ENCODE results near the gene BDKRB2.

Gene BDKRB2

DNA sequence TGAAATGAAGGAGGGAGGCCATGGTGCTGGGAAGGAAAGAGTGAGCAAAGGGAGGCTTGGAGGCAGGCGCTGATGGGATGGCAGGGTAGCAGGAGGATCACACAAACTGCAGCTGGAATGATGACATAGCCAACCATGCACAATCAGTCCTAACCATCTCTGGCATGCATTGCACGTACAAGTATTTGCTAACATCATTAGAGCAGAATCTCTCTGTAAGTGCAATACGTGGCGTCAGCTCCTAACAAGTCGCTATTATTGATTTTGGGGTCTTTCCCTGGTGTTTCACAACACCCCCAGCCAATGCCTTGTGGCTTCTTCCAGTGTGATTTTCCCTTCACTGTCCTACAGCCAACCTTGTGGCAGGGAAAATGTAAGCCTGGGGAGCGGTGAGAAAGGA lies 69.9 kb downstream of the BDKRB2 start:
- DNase-seq: no peak

DNA sequence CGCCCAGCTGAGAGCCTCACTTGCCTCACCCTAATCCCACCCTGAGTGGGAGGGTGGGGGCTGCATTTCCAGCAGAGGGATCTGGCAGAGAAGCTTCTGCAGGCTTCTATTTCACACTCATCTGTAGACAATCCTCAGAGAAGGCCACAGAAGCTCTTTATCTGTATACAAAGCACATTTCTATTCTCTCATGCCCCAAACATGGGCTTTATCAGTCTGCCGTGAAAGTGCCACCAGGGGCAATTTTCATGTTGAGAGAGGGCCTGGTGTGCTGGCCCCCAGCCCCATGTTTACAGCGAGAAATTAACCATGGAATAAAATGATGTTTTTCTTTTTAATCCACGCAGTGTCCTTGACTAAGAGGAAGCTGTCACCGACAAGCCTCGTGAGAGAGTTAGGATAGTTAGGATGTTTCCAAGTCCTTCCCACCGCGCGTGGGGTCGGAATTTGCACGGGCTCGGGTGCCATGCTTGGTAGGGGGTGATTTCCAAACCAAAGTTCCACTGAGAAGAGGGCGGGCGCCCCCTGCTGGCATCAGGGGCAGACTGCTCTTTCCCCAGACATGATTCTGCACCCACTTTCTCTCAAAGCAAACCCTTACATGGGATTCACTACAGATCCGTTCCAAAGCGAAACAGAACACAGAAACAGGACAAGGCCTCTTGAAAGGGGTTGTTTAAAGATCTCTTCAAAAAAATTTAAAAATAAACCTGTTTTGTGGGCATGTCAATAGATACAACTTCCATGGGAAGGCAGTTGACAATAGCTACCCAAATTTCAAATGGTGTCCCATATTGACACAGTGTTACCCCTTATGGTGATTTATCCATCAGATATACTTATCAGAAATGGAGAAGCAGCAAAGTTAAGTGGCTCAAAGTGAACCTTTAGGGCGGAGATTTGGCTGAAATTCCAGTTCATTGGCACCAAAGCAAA lies 70.8 kb downstream of the BDKRB2 start:
- peak; percentile 25 for DNase-seq

DNA sequence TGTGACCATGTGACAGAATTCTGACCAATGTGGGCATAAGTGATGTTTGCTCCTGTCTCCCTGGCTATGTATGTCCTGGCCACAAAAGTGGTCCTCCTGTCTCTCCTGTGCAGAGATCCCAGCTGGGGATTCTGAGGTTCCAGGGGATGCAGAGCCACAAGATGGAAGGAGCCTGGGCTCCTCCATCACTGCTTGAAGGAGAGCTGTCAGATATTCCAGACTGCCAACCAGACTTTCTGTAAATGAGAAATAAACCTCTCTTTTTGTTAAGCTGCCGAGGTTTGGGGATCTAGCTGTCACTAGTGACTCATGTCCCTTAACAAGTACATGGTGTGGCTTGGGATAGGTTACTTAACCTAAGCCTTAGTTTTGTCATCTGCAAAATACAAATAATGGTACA lies 73.3 kb downstream of the BDKRB2 start:
- no peak for DNase-seq

DNA sequence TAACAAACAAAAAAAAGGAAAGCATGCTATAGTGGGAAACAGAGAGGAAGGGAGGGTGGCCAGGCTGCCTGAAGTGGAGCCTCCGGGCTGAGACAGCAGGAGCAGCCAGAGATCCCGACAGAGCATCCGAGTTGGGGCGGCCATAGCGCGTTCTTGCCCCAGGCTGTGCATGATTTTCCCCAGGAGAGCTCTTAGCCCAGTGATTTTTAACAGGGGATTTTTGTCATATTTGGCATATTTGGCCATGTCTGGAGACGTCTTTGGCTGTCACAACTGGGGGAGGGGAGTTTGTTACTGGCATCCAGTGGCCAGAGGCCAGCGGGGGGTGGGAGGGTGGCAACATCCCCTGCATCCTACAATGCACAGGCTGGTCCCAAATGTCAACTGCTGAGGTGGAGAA lies 74.9 kb downstream of the BDKRB2 start:
- no peak for DNase-seq

DNA sequence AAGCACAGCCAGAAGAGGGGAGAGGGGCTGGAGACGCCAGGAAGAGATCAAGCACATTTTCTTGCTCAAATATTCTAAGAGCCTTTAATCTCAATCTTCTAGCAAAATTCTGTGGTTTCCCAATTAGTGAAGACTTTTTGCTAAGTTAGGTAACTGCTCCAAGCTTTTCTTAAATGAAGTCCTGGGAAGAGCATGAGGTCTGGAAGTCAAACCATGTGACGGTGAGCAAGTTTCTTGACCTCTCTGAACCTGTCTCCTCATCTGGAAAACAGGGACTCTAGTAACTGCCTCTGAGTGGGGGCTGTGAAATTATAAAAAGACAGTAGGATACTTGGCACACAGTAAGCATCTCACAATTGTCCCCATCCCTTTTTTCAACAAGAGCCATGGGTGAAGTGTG lies 75.5 kb downstream of the BDKRB2 start:
- DNase-seq: no peak

DNA sequence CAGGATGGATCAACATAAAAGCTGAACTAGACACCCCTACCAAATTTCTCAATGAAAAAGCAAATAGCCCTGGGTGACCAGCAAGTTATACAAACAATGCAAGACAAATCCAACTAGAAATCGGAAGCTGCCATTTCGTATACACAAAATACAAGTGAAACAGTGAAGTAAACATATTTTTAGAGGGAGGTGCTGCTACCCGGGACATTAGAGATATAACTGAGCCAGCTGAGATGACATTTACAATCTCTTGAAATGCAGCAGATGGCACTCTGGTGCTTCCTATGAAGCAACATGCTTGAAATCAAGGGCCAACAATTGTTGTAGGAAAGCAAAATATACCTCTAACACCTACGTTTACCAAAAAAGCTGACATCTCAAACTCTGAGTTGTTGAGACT lies 76.8 kb downstream of the BDKRB2 start:
- DNase-seq: no peak

DNA sequence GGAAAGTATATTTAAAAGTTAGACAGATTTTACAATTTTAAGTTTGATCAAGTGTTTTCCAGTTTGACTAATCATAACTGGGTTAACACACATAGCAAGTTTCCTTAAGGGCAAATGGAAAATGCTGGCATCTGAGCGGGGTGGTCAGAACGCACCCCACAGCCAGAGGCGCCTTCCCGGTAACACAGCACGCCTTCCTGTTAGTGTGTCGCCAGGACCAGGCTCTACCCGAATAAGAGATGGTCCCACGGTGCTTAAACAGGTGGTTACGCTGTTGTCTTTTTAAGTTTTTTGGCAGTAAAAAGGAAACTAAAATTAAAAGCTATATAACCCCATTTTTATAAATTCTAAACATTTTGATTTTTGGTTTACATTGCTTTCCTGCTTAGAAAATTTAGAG lies 79.4 kb downstream of the BDKRB2 start:
- no peak for DNase-seq

DNA sequence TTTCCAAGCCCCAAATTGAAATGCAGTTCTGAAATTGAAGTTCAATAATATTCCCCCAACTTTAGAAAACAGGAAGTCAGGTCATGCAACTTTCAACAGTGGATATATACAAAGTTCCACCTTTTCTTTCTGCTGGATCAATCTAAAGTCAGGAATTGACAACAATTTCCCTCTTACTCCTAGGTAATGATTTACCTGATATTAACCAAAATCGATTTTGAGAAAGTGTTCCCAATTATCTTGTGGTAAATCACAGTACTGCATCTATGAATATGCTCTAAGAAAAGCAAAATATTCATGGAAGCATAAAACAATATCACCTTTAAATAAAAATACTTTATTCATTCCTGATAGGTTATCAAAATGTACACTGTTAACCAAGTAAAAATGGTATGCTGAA lies 79.8 kb downstream of the BDKRB2 start:
- DNase-seq: no peak

DNA sequence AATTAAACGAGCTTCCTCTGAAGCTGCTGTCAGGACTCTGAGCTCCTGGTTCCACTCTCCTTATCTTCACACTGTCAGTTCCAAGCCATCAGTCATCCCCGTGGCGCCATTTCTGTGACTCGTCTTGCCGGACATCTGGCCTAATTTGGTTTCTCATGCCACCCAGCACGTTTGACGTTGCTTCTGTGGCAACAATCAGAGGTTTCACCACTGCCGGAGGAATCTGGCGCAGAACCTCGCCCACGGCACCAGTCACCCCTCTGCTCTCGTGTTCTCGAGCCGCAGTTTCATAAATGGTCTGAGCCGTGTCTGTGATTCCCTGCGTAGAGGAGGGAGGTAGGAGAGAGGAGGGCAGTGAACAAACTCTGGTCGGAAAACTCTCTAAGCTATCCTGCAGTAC lies 81.0 kb downstream of the BDKRB2 start:
- no peak for DNase-seq

DNA sequence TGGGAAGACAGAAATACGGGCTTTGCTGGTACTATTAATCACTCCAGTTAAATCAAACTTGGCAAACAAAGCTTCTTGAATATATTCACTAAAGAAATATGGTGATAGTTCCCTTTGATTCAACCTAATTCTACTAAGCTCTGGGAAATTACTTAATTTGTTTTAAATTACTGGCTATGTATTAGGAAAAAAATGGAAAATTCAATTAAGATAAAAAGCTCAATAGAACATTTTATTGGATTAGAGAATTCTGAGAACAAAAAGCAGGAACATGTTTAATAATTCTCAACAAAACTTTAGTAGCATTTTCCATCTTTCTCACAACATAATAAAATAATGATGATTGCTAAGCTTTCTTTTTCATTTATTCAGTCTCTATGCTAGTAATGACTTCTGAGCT lies 81.6 kb downstream of the BDKRB2 start:
- DNase-seq: no peak

DNA sequence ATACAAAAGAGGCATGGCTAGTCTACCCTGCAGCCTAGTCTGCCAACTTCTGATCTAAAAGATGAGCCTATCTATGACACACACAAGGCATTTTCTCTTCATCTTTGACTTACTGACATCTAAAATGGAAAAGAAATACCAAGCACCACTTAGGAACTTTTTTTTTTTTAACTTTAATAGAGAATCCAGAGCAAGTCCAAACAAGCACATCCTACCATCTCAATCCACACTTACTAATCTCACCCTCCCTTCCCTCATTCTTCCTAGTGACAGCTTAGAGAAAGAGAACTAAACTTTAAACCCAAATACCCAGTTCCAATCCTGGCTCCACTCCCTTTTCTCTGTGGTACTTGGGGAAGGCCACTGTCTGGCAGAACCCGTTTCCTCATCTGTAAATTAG lies 83.2 kb downstream of the BDKRB2 start:
- DNase-seq: no peak

Measured in CD4-positive, alpha-beta T cell treated with Interferon gamma for 1 hour (primary cell).